Testis (tissue), 3 donors: Measurements from ENCODE around the gene ETV7. TPM values are rescaled to one million over a fixed set of nuclear protein-coding genes. Genes with fewer than 3 reads are reported as not detected.
A peak's percentile ranks its signal among the peaks of the same experiment; 100 is the strongest.

ENCODE experiments used
- DNase-seq: peaks from one replicate; pipeline ENCODE4 v3.0.0-alpha.2; 2019
- H3K27ac ChIP-seq, 2 donors: fragments of 200-600 bp; sonication (generic); one replicate each; pipeline ENCODE4 v1.5.1; 2019
- H3K27me3 ChIP-seq: fragments of 200-600 bp; sonication (generic); one replicate; pipeline ENCODE4 v1.5.1; 2019
- H3K36me3 ChIP-seq: fragments of 200-600 bp; sonication (generic); one replicate; pipeline ENCODE4 v1.5.1; 2017; ENCODE audit warnings: low read depth; ENCODE audit errors: missing control alignments
- H3K4me1 ChIP-seq: fragments of 200-600 bp; sonication (generic); one replicate; pipeline ENCODE4 v1.5.1; 2019
- H3K4me3 ChIP-seq, 2 donors: fragments of 200-600 bp; sonication (generic); one replicate each; pipeline ENCODE4 v1.5.1; 2017 to 2019
- H3K9me3 ChIP-seq: fragments of 200-600 bp; sonication (generic); one replicate; pipeline ENCODE4 v1.5.1; 2017
- POLR2A ChIP-seq: fragments of 450-650 bp; IDR thresholded peaks from one replicate; pipeline ENCODE4 v1.6.1; 2017; ENCODE audit warnings: antibody characterized with exemption, mild to moderate bottlenecking, moderate library complexity
- WGBS, 2 donors: methylation state at CpG; one replicate each; pipeline ENCODE4 v1.1.5; 2018; 5-methylcytosine and 5-hydroxymethylcytosine counted together
- intact Hi-C: fragments of 100-400 bp; cut with DNase I; formaldehyde crosslinking; loops from one replicate; pipeline ENCODE4 v1.15.1; 2023; ENCODE audit warnings: low total_unique reads
- polyA plus RNA-seq: library from polyadenylated mRNA; stranded (reverse); fragments of 350-450 nt; fragmentation: Illumina TruSeq; extraction: RNeasy Lipid Tissue Mini Kit (QIAGEN cat#74804); gene quantifications from one replicate; pipeline ENCODE4 v1.2.3, GENCODE V29; 2014; ENCODE audit warnings: low read depth, low replicate concordance; ENCODE audit not compliant: insufficient read depth
- total RNA-seq, 2 donors: library from RNA; depleted of rRNA; stranded (reverse); fragments of >200 nt; gene quantifications; one replicate each; pipeline ENCODE4 v1.2.3, GENCODE V29; 2016
- TF ChIP-seq, protein P1 (sequence below), 3 experiments: fragments of 450-650 bp in 2 of 3; fragments of 200-600 bp in 1 of 3; sonication (generic) in 1 of 3; IDR thresholded peaks; one replicate each; pipeline ENCODE4 v1.5.1; 2016 to 2019; ENCODE audit warnings: antibody characterized with exemption in 3 of 3, mild to moderate bottlenecking in 2 of 3, moderate library complexity in 1 of 3

ETV7 gene
- total and polyA plus RNA-seq, 3 donors from 2014 or later, result 0.68 to 2.2 (median 1.3) TPM

DNA sequence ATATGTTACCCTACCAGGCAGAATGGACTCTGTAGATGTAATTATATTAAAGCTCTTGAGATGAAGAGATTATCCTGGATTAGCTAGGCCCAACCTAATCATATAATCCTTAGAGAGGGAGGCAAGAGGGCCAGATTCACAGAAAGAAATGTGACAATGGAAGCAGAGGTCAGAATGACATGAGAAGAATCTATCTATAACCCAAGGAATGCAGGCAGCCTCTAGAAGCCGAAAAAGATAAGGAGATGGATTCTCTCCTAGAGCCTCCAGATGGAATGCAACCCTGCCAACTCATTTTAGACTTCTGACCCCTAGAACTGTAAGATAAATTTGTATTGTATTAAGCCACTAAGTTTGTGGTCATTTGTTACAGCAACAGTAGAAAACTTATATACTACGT, 42.9 kb upstream of the ETV7 start:
- 63 to 67% methylated on average over 2 of the region's 2 CpGs for WGBS, 2 donors
- no peak for DNase-seq
- intact Hi-C loops, result no loop called here

DNA sequence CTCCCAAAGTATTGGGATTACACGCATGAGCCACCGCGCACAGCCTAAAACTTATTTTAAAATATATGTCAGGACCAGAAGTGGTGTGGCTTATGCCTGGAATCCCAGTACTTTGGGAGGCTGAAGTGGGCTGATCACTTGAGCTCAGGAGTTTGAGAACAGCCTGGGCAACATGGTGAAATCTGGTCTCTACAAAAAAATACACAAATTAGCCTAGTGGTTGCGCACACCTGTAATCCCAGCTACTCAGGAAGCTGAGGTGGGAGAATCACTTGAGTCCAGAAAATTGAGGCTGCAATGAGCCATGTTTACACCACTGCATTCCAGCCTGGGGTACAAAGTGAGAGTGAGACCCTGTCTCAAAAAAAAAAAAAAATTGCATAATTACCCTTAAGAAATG, 41.4 kb upstream of the ETV7 start:
- no peak for TF ChIP-seq POLR2A
- TF ChIP-seq, protein P1, sequence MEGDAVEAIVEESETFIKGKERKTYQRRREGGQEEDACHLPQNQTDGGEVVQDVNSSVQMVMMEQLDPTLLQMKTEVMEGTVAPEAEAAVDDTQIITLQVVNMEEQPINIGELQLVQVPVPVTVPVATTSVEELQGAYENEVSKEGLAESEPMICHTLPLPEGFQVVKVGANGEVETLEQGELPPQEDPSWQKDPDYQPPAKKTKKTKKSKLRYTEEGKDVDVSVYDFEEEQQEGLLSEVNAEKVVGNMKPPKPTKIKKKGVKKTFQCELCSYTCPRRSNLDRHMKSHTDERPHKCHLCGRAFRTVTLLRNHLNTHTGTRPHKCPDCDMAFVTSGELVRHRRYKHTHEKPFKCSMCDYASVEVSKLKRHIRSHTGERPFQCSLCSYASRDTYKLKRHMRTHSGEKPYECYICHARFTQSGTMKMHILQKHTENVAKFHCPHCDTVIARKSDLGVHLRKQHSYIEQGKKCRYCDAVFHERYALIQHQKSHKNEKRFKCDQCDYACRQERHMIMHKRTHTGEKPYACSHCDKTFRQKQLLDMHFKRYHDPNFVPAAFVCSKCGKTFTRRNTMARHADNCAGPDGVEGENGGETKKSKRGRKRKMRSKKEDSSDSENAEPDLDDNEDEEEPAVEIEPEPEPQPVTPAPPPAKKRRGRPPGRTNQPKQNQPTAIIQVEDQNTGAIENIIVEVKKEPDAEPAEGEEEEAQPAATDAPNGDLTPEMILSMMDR (IDR thresholded peaks at IDR 0.05), result no peak
- no peaks in the 10 kb centered on the region for H3K9me3 ChIP-seq
- WGBS, 2 donors, result 79 to 96% methylated on average over 4 of the region's 4 CpGs
- DNase-seq, result no peak
- intact Hi-C loops, result no loop called here
- no peaks in the 10 kb centered on the region for H3K36me3 ChIP-seq
- H3K4me3 ChIP-seq, result no peak overlapping the region
- H3K27ac ChIP-seq, result no peak overlapping the region
- no peaks in the 10 kb centered on the region for H3K4me1 ChIP-seq
- H3K27me3 ChIP-seq, result no peaks in the 10 kb centered on the region

More for the DNA sequence above, 42.9 kb upstream of the ETV7 start:
- H3K4me1 ChIP-seq, result no peaks in the 10 kb centered on the region
- H3K4me3 ChIP-seq, result no peak overlapping the region
- no peak overlapping the region for H3K27ac ChIP-seq
- no peaks in the 10 kb centered on the region for H3K27me3 ChIP-seq
- no peaks in the 10 kb centered on the region for H3K9me3 ChIP-seq
- no peak for TF ChIP-seq POLR2A
- TF ChIP-seq, protein P1 (IDR thresholded peaks at IDR 0.05), result no peak
- no peaks in the 10 kb centered on the region for H3K36me3 ChIP-seq

DNA sequence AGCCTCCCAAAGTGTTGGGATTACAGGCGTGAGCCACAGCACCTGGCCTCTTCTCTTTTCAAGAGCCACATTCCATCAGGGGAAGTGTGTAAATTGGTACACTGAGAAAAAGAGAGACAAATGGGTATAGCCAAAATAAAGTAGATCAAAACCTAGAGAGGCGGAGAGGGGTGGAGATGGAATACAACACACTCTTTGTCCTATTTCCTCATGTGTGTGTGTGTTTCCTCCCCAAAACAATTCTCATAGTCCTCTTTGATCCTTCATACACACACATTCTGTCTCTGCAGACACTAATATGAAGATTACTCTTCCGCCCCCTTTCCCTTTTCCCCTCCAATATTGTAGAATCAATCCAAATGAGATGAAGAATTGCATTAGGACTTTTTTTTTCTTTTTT, 39.2 kb upstream of the ETV7 start:
- DNase-seq, result no peak
- H3K4me3 ChIP-seq, result no peak overlapping the region
- peaks cover 6% of the 10 kb centered on the region for H3K4me1 ChIP-seq
- no peaks in the 10 kb centered on the region for H3K27me3 ChIP-seq
- TF ChIP-seq POLR2A, result no peak
- TF ChIP-seq, protein P1 (IDR thresholded peaks at IDR 0.05), result no peak
- 95% methylated on average over 3 of the region's 3 CpGs for WGBS, 2 donors
- H3K36me3 ChIP-seq, result no peaks in the 10 kb centered on the region
- intact Hi-C loops, result no loop called here
- H3K9me3 ChIP-seq, result no peaks in the 10 kb centered on the region
- H3K27ac ChIP-seq, result no peak overlapping the region

DNA sequence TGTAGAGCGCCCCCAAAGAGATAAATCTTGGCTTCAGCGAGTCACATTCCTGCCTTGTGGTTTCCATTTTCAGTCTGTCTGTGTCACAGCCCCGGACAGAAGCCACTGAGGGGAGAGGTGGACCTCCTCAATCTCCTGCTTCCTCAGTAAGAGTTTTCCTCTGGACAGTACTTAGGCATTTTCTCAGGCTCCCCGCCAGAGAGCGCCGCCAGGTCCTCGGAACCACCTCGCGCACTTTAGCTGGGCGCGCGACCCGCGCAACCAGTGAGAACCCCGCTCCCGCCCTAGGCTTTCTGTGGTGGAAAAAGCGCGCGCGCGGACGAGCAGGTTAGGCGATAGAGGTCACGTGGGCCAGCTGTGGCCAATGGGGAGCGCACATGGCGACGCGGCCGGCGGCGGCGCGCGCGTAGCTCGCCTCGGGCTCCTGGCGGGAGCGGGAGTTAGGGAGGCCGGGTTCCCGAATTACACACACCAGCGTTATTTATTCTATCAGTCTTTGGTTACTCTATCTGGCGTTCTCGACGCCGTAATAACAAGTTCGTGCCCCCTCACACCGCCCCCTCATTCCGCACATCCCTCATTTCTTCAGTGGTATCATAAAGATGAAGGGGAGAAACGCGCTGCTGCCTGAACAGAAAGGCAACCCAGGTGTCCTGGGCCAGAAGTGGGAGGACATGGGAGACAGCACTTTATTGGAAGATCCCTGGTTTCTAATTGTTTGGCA, 35.8 kb upstream of the ETV7 start:
- H3K27me3 ChIP-seq, result no peaks in the 10 kb centered on the region
- intact Hi-C loops, result no loop called here
- TF ChIP-seq, protein P1 (IDR thresholded peaks at IDR 0.05), result peak; percentile 44 to 82 (median 72)
- TF ChIP-seq POLR2A, result no peak
- peak overlapping the region; percentile 56 to 69 for H3K4me3 ChIP-seq
- no peaks in the 10 kb centered on the region for H3K9me3 ChIP-seq
- peak; percentile 100 for DNase-seq
- WGBS, 2 donors, result 0 to 1% methylated on average over 33 to 51 of the region's 51 CpGs
- H3K36me3 ChIP-seq, result no peaks in the 10 kb centered on the region
- H3K27ac ChIP-seq, result peak overlapping the region; percentile 91 to 94
- H3K4me1 ChIP-seq, result peaks cover 6% of the 10 kb centered on the region

DNA sequence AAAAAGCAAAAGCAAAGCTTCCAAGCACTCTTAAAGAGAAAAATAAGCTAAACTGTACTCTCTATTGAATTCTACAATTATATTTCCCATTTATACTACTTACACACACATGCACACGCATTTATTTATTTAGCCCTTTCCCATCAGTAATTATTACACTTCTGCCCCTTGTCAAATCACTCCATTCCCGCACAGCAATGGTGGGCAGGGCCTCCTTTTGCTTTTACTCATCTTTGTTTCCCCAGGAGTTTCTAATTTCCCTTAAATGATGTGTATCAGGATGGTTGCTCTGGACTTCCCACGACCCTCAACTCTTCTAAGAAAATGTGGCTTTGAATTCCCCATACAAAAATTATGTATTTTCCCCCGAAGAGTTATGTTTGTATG, 35.2 kb upstream of the ETV7 start:
- Histone ChIP-seq H3K27me3 (no peaks in the 10 kb centered on the region), H3K4me1 (peaks cover 6% of the 10 kb centered on the region), H3K36me3 (no peaks in the 10 kb centered on the region), H3K9me3 (no peaks in the 10 kb centered on the region), H3K4me3 (peak overlapping the region; percentile 56 to 69), H3K27ac (peak overlapping the region; percentile 91 to 94)
- TF ChIP-seq, protein P1 (IDR thresholded peaks at IDR 0.05), result no peak
- TF ChIP-seq POLR2A, result no peak
- intact Hi-C loops, result no loop called here
- 4 to 6% methylated on average over 4 of the region's 4 CpGs for WGBS, 2 donors
- DNase-seq, result no peak
